ENCODE data around the gene BMP7. TPM values are rescaled to one million over a fixed set of nuclear protein-coding genes. Genes with fewer than 3 reads are reported as not detected.

The BMP7 gene
- total RNA-seq, 4 donors from 2014 or later = under 0.01 to 13.3 (median 0.36) TPM

DNA sequence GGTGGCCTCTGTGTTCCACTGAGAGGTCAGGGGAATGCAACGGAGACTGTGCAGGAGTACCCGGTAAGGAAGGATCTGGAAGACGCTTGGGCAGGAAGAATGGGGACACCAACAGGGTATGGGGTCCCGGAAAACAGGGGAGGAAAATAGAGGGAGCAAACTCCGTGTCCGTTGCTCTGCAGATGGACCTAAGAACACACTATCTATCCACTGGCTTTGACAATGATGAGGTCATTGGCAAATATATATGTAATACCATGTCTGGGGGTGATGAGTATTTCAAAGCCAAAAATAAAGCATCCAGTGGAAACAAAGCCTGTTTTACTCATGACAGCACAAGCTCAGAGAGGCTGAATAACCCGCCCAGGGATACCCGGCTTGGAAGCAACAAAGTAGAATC lies 80.2 kb downstream of the BMP7 start:
- Histone ChIP-seq H3K4me3 (no peak overlapping the region), H3K27ac (no peak overlapping the region), H3K36me3 (no peaks in the 10 kb centered on the region), H3K9me3 (no peaks in the 10 kb centered on the region), H3K27me3 (no peaks in the 10 kb centered on the region), H3K4me1 (no peaks in the 10 kb centered on the region)
- TF ChIP-seq POLR2A (IDR thresholded peaks at IDR 0.05) (no peak), CTCF (IDR thresholded peaks at IDR 0.05) (no peak)
- intact Hi-C loops (cut with DNase I; ENCODE audit: low total_unique reads) = no loop called here
- DNase-seq = no peak

DNA sequence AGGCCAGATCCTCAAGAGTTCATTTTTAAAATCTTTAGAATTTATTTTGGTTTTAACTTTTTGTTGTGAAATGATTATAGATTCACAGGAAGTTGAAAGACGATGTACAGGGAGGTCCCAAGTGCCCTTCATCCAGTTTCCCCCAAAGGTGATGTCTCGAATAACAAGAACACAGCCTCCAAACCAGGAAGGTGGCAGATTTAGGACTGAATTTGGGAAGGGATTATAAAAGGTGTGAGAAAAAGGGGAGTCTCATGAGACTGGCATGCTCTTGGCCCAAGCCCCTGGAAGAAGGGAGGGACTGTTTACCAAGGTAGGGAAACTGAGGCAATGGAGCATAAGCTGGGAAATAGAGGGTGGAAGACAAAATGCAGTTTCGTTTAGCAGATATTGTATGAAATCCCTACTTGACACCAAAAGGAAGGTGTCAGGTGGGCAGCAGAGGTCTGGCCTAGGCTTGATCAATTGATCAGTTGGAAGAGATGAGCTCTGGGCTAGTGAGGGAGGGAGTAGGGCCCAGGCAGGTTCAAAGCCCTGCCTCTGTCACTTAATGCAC lies 81.2 kb downstream of the BMP7 start:
- H3K27ac ChIP-seq = no peak overlapping the region
- DNase-seq = no peak
- no peaks in the 10 kb centered on the region for H3K9me3 ChIP-seq
- H3K4me3 ChIP-seq = no peak overlapping the region
- no peaks in the 10 kb centered on the region for H3K4me1 ChIP-seq
- TF ChIP-seq CTCF (IDR thresholded peaks at IDR 0.05) = no peak
- no peak for TF ChIP-seq POLR2A (IDR thresholded peaks at IDR 0.05)
- no peaks in the 10 kb centered on the region for H3K36me3 ChIP-seq
- no peaks in the 10 kb centered on the region for H3K27me3 ChIP-seq
- intact Hi-C loops (cut with DNase I; ENCODE audit: low total_unique reads) = no loop called here

GRCh38 chr20:57183457-57184009 lies 82.9 kb downstream of the BMP7 start:
- Histone ChIP-seq H3K27me3 (no peaks in the 10 kb centered on the region), H3K36me3 (no peaks in the 10 kb centered on the region), H3K9me3 (no peaks in the 10 kb centered on the region), H3K4me3 (no peak overlapping the region), H3K4me1 (no peaks in the 10 kb centered on the region), H3K27ac (no peak overlapping the region)
- no peak for TF ChIP-seq POLR2A (IDR thresholded peaks at IDR 0.05)
- no peak for TF ChIP-seq CTCF (IDR thresholded peaks at IDR 0.05)
- DNase-seq = no peak
- intact Hi-C loops (cut with DNase I; ENCODE audit: low total_unique reads) = no loop called here

DNA sequence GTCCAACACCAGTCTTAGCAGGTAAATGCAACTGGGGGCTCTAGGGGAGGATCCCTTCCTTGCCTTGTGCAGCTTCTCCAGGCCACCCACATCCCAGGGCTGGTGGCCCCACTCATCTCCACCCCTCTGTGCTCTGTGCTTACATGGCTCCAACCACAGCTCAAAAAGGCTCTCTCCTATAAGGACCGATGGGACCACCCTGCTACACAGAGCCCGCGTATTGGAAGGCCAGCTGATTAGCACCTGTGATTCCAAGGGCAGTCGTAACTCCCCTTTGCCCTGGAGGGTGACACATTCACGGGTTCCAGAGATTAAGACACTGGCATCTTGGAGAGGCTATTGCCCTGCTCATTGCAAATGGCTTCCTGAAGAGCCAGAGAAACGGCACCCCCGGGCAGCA lies 84.8 kb downstream of the BMP7 start:
- intact Hi-C loops (cut with DNase I; ENCODE audit: low total_unique reads) = no loop called here

GRCh38 chr20:57180954-57181353 lies 85.5 kb downstream of the BMP7 start:
- Histone ChIP-seq H3K36me3 (no peaks in the 10 kb centered on the region), H3K27ac (no peak overlapping the region), H3K4me3 (no peak overlapping the region), H3K9me3 (no peaks in the 10 kb centered on the region), H3K4me1 (no peaks in the 10 kb centered on the region), H3K27me3 (no peaks in the 10 kb centered on the region)
- TF ChIP-seq POLR2A (IDR thresholded peaks at IDR 0.05) (no peak), CTCF (IDR thresholded peaks at IDR 0.05) (no peak)
- DNase-seq = no peak
- intact Hi-C loops (cut with DNase I; ENCODE audit: low total_unique reads) = no loop called here

More for the DNA sequence above, 84.8 kb downstream of the BMP7 start:
- Histone ChIP-seq H3K4me3 (no peak overlapping the region), H3K9me3 (no peaks in the 10 kb centered on the region), H3K4me1 (no peaks in the 10 kb centered on the region), H3K27ac (no peak overlapping the region), H3K36me3 (no peaks in the 10 kb centered on the region), H3K27me3 (no peaks in the 10 kb centered on the region)
- TF ChIP-seq POLR2A (IDR thresholded peaks at IDR 0.05) = no peak
- no peak for DNase-seq

Measured in uterus (tissue), 4 donors.